GM18951 (cell line): ENCODE results near the gene PHIP.
"Not testable (repeated sequence)": the region's sequence is repeated elsewhere in the genome, so short reads cannot be mapped to it uniquely, and the experiment has no call there.

Experiments
- POLR2A ChIP-seq: IDR thresholded peaks from 4 replicates; pipeline ENCODE4 v1.6.1; 2011; ENCODE audit warnings: mild to moderate bottlenecking; ENCODE audit not compliant: insufficient read length, insufficient read depth; ENCODE audit errors: extremely low read depth
- in situ Hi-C: fragments of 300-500 bp; cut with MboI; formaldehyde crosslinking; loops from one replicate; pipeline ENCODE4 v1.12.0; 2022; ENCODE audit warnings: low sequenced_read_pairs, mixed read lengths, inconsistent platforms; ENCODE audit not compliant: unreplicated experiment

The PHIP gene

GRCh38 chr6:78910591-78911171 lies 167.4 kb downstream of the PHIP start:
- in situ Hi-C loops = no loop called here
- TF ChIP-seq POLR2A = no peak

- no peak for TF ChIP-seq POLR2A
- in situ Hi-C loops = no loop called here
Observed at GRCh38 chr6:78910010-78910409, 168.0 kb downstream of the PHIP start.

- no peak for TF ChIP-seq POLR2A
- in situ Hi-C loops = no loop called here
Observed at GRCh38 chr6:78909391-78909790, 168.7 kb downstream of the PHIP start.

- TF ChIP-seq POLR2A = no peak
- in situ Hi-C loops = no loop called here
Observed at GRCh38 chr6:78908621-78909020, 169.4 kb downstream of the PHIP start.

GRCh38 chr6:78896227-78896626 lies 181.8 kb downstream of the PHIP start:
- in situ Hi-C loops = no loop called here

GRCh38 chr6:78889901-78890300 lies 188.2 kb downstream of the PHIP start:
- in situ Hi-C loops = not testable (repeated sequence)

More at GRCh38 chr6:78896227-78896626, 181.8 kb downstream of the PHIP start:
- TF ChIP-seq POLR2A = no peak
